Ecto neural progenitor cell (in vitro differentiated cells): ENCODE measurements around the gene FAM110D.

ENCODE experiments used
- DNase-seq: peaks from one replicate; pipeline ENCODE4 v3.0.0-alpha.2; 2018; ENCODE audit warnings: low spot score

Gene FAM110D

GRCh38 chr1:26129778-26130177 is 29.1 kb upstream of the FAM110D start:
- DNase-seq, result no peak

- no peak for DNase-seq
Measured at GRCh38 chr1:26130695-26131094, 28.2 kb upstream of the FAM110D start.

- no peak for DNase-seq
Measured at GRCh38 chr1:26132128-26132833, 26.6 kb upstream of the FAM110D start.

GRCh38 chr1:26132834-26133167 is 26.1 kb upstream of the FAM110D start:
- DNase-seq, result no peak

GRCh38 chr1:26134466-26134865 is 24.4 kb upstream of the FAM110D start:
- no peak for DNase-seq

- no peak for DNase-seq
Measured at GRCh38 chr1:26138974-26139558, 19.8 kb upstream of the FAM110D start.

GRCh38 chr1:26142159-26142558 is 16.7 kb upstream of the FAM110D start:
- no peak for DNase-seq

- peak; percentile 84 for DNase-seq
Measured at GRCh38 chr1:26145041-26145959, 13.6 kb upstream of the FAM110D start.

- DNase-seq, result no peak
Measured at GRCh38 chr1:26145960-26146294, 13.0 kb upstream of the FAM110D start.

GRCh38 chr1:26148887-26149286 is 10.0 kb upstream of the FAM110D start:
- DNase-seq, result no peak

- DNase-seq, result no peak
Measured at GRCh38 chr1:26153966-26154532, 4.8 kb upstream of the FAM110D start.

GRCh38 chr1:26154750-26155149 is 4.1 kb upstream of the FAM110D start:
- DNase-seq, result peak; percentile 72

- no peak for DNase-seq
Measured at GRCh38 chr1:26155370-26156284, 3.3 kb upstream of the FAM110D start.

- no peak for DNase-seq
Measured at GRCh38 chr1:26156285-26157038, 2.4 kb upstream of the FAM110D start.

GRCh38 chr1:26158271-26158907 is 490 bp upstream of the FAM110D start:
- DNase-seq, result no peak

GRCh38 chr1:26159743-26160039 is 812 bp downstream of the FAM110D start:
- DNase-seq, result no peak

GRCh38 chr1:26160527-26161414 is 1.9 kb downstream of the FAM110D start:
- DNase-seq, result no peak

GRCh38 chr1:26161415-26162219 is 2.7 kb downstream of the FAM110D start:
- DNase-seq, result peak; percentile 83

- no peak for DNase-seq
Measured at GRCh38 chr1:26162220-26162709, 3.4 kb downstream of the FAM110D start.
